AG04450 (cell line): Measurements from ENCODE around the gene HHLA2. TPM values are rescaled to one million over a fixed set of nuclear protein-coding genes. Genes with fewer than 3 reads are reported as not detected.

ENCODE experiments used
- CTCF ChIA-PET: fragments of 300-600, 350-600 bp; formaldehyde crosslinking; extraction: SDS; loops from one replicate; lab custom pipeline; 2022; ENCODE audit warnings: antibody characterized with exemption, inconsistent platforms; lab: Charles Lee
- POLR2A ChIA-PET: fragments of 350-600 bp; formaldehyde crosslinking; extraction: SDS; loops from one replicate; lab custom pipeline; 2021; ENCODE audit warnings: antibody characterized with exemption, inconsistent platforms; lab: Yijun Ruan, JAX
- DNase-seq: peaks from one replicate; pipeline ENCODE4 v3.0.0-alpha.2; 2011; ENCODE audit warnings: low read depth, low spot score
- H3K27ac ChIP-seq: one replicate; pipeline ENCODE4 v1.5.1; 2012; ENCODE audit warnings: low read depth, low read length, control low read depth
- H3K27me3 ChIP-seq: one replicate; pipeline ENCODE4 v1.6.0; 2012; ENCODE audit warnings: low read length; ENCODE audit not compliant: control insufficient read depth, insufficient read depth
- H3K4me3 ChIP-seq: 2 replicates; pipeline ENCODE4 v1.5.1; 2011; ENCODE audit warnings: mild to moderate bottlenecking, low read depth, low read length, control low read depth
- H3K9me3 ChIP-seq: 2 replicates; pipeline ENCODE4 v1.5.1; 2012; ENCODE audit warnings: low read length; ENCODE audit not compliant: control insufficient read depth, insufficient read depth
- polyA plus RNA-seq: library from polyadenylated mRNA; depleted of rRNA; stranded (reverse); fragments of >200 nt; gene quantifications from 2 replicates; pipeline ENCODE4 v1.2.3, GENCODE V29; 2011
- TF ChIP-seq, protein P1 (sequence below): IDR thresholded peaks from 2 replicates; pipeline ENCODE4 v1.5.1; 2011; ENCODE audit warnings: low read depth, low read length, control low read depth, inconsistent platforms

HHLA2 gene
- polyA plus RNA-seq, 1 experiment = not detected

DNA sequence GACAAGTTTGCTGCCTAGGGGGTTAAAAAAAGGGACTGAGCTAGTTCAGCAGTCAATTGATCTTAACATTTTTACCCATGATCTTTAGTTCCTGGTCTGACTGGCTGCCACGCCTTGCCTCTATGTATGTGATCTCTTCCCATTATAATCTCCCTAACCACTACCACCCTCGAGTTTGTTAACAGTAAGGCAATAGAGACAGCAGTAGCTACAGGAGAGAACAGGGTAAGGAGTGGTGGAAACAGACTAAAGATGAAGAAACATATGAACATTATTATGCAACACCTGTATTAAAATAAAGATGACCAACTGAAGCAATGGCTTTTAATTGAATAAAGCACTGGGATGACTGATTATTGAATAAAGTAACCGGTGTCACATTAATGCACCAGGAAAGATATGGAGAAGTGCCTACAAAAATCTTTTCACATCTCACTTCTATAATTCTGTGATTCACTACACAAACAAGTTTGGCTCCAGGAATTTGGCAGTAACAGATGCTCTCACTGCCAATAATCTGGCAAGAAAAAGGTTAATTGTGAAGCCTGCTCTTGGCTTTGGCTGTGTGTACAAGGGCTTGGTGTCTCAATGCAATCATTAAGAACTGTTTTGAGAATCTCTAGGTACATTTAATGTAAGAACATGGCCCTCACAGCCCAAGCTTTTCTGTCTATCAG lies 95.7 kb downstream of the HHLA2 start:
- POLR2A ChIA-PET = no interaction called here

DNA sequence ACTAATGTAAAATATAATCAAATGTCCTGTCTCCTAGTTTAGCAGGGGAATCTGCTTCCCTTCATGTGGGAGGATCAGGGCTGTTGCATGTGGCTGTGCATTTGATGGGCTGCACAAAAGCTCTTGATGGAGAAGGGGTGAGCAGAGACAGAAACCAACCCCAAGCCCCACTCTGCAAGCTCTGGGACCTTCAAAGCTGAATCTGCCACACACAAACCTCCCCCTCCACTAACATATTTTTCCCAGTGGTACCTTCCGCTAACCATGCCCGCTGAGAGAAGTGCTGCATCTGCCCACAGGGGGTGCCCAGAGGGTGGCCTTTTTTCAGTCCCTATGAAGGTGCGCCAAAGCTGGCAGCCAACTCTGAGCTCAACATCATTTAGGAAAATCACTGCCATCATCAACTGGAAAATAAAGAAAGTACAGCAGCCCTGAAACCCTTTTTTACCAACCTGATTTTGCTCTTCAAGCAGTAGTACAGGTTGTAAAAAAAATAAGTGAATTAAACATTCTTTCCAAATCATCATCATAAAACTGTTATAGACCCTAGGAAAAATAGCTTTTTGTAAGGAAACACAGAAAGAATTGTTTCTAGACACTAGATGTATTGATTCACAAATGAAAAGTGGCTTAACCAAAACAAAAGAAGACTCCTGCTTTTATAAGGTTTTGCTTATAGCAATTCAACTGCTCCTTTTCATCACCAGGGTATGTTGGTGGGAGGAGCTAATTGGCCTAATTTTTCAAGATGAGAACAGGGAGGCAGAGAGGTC lies 97.0 kb downstream of the HHLA2 start:
- Histone ChIP-seq H3K4me3 (no peak overlapping the region), H3K27ac (no peak overlapping the region), H3K9me3 (no peaks in the 10 kb centered on the region), H3K27me3 (no peaks in the 10 kb centered on the region)
- TF ChIP-seq, protein P1, sequence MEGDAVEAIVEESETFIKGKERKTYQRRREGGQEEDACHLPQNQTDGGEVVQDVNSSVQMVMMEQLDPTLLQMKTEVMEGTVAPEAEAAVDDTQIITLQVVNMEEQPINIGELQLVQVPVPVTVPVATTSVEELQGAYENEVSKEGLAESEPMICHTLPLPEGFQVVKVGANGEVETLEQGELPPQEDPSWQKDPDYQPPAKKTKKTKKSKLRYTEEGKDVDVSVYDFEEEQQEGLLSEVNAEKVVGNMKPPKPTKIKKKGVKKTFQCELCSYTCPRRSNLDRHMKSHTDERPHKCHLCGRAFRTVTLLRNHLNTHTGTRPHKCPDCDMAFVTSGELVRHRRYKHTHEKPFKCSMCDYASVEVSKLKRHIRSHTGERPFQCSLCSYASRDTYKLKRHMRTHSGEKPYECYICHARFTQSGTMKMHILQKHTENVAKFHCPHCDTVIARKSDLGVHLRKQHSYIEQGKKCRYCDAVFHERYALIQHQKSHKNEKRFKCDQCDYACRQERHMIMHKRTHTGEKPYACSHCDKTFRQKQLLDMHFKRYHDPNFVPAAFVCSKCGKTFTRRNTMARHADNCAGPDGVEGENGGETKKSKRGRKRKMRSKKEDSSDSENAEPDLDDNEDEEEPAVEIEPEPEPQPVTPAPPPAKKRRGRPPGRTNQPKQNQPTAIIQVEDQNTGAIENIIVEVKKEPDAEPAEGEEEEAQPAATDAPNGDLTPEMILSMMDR = no peak
- no peak for DNase-seq
- POLR2A ChIA-PET = no interaction called here
- CTCF ChIA-PET = interaction anchor here (1.4 kb wide), 1 partner anchor 12 kb away, joined by 6 read pairs; no protein-coding TSS in a partner anchor

More for the DNA sequence above, 95.7 kb downstream of the HHLA2 start:
- CTCF ChIA-PET = interaction anchor here (1.4 to 1.5 kb wide), 2 partner anchors 13 to 86 kb away, joined by 4 to 6 read pairs; no protein-coding TSS in a partner anchor
- no peaks in the 10 kb centered on the region for H3K9me3 ChIP-seq
- H3K27me3 ChIP-seq = no peaks in the 10 kb centered on the region
- H3K27ac ChIP-seq = no peak overlapping the region
- TF ChIP-seq, protein P1 = no peak
- DNase-seq = no peak
- no peak overlapping the region for H3K4me3 ChIP-seq

DNA sequence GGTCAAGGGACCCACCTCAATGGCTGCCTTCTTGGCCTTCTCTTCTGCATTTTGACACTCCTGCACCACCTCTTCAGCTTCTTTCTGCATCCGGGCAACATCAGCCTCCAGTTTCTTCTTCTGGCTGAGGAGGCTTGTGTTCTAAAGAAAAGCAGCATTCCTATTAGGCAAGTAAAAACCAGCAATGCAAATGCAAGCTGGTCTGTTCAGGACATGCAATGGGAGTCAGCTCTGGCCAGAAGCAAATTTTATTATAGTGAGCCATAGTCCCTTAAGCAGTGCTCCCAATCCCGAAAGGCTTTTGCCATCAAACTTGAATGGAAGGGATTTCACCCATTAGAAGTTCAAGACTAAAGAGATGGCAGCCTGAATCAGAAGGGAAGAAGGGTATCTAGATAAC lies 97.7 kb downstream of the HHLA2 start:
- Histone ChIP-seq H3K9me3 (no peaks in the 10 kb centered on the region), H3K27me3 (no peaks in the 10 kb centered on the region), H3K27ac (no peak overlapping the region), H3K4me3 (no peak overlapping the region)
- TF ChIP-seq, protein P1 = no peak
- no peak for DNase-seq
- CTCF ChIA-PET = interaction anchor here (0.6 kb wide), 1 partner anchor 503 kb away, joined by 6 read pairs; no protein-coding TSS in a partner anchor
- POLR2A ChIA-PET = no interaction called here

DNA sequence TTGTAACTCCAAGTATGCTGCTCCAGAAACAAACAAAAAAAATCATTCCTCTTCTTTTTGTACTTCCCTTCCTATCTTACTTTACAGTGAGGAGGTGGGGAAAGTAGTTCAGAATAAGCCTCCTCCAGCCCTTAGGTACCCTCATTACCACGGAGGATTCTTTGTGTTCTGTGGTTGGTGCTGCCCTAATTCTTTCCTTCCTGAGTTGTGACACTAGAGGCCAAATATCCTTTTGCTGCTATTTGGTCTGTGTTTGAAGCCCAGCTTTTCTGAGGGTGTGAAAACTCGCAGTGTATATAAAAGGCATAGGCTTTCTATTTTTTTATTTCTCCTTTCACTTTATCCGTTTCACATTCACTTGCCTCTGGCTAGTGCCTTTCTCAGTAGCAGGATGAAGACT lies 98.2 kb downstream of the HHLA2 start:
- CTCF ChIA-PET = interaction anchor here (0.6 kb wide), 1 partner anchor 503 kb away, joined by 6 read pairs; no protein-coding TSS in a partner anchor
- POLR2A ChIA-PET = no interaction called here
- H3K27me3 ChIP-seq = no peaks in the 10 kb centered on the region
- TF ChIP-seq, protein P1 = no peak
- no peak overlapping the region for H3K4me3 ChIP-seq
- H3K27ac ChIP-seq = no peak overlapping the region
- no peak for DNase-seq
- no peaks in the 10 kb centered on the region for H3K9me3 ChIP-seq

DNA sequence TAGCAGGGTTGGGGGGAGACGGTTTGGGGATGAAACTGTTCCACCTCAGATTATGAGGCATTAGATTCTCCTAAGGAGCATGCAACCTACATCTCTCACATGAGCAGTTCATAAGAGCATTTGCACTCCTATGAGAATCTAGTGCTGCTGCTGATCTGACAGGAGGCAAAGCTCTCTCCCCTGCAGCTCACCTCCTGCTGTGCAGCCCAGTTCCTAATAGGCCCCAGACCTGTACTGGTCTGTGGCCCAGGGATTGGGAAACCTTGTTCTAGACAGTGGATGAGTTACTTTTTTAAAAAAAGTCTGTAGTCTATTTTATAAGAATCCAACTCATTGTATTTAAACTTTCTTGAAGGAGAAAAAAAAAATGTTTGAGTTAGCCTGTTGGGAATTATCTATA lies 100.0 kb downstream of the HHLA2 start:
- TF ChIP-seq, protein P1 = no peak
- no peaks in the 10 kb centered on the region for H3K27me3 ChIP-seq
- no peak overlapping the region for H3K27ac ChIP-seq
- DNase-seq = no peak
- ChIA-PET POLR2A (no interaction called here), CTCF (no interaction called here)
- H3K4me3 ChIP-seq = no peak overlapping the region
- H3K9me3 ChIP-seq = no peaks in the 10 kb centered on the region
